GM12878 (cell line): Measurements from ENCODE around the gene FADD.

Experiments used
- CBFB ChIP-seq: IDR thresholded peaks from 2 replicates; pipeline ENCODE4 v1.6.1; 2016; ENCODE audit warnings: antibody characterized with exemption, low read depth
- CBX3 ChIP-seq: fragments of 200-600 bp; sonication (generic); IDR thresholded peaks from 2 replicates; pipeline ENCODE4 v1.6.1; 2016; ENCODE audit warnings: low read depth, borderline replicate concordance
- EZH2 ChIP-seq: IDR thresholded peaks from 2 replicates; pipeline ENCODE4 v1.6.1; 2012; ENCODE audit warnings: low read depth, mild to moderate bottlenecking, control low read depth, inconsistent platforms, low read length, borderline replicate concordance; ENCODE audit not compliant: control insufficient read depth
- NFIC ChIP-seq: IDR thresholded peaks from 2 replicates; pipeline ENCODE4 v1.6.1; 2012; ENCODE audit warnings: low read depth, mild to moderate bottlenecking, inconsistent platforms, low read length, moderate library complexity
- RB1 ChIP-seq: fragments of 450-650 bp; formaldehyde crosslinking; IDR thresholded peaks from 2 replicates; pipeline ENCODE4 v1.6.1; 2017; ENCODE audit warnings: mild to moderate bottlenecking, borderline replicate concordance
- REST ChIP-seq: IDR thresholded peaks from 2 replicates; pipeline ENCODE4 v1.6.1; 2012; ENCODE audit warnings: mild to moderate bottlenecking, low read depth, low read length
- YY1 ChIP-seq: IDR thresholded peaks from 2 replicates; pipeline ENCODE4 v1.6.1; 2011; ENCODE audit warnings: low read depth, mild to moderate bottlenecking, low read length
- TF ChIP-seq, protein P1 (sequence below), 3 experiments: IDR thresholded peaks in 2 of 3; conservative IDR thresholded peaks in 1 of 3; 2 replicates each; pipeline ENCODE4 v1.5.1; 2011; ENCODE audit warnings: low read depth in 3 of 3, low read length in 3 of 3, mild to moderate bottlenecking in 3 of 3, control low read depth in 2 of 3, moderate library complexity in 2 of 3, inconsistent platforms in 1 of 3, mixed read lengths in 1 of 3; ENCODE audit not compliant: control insufficient read depth in 2 of 3, insufficient read depth in 1 of 3; ENCODE audit errors: extremely low read depth in 1 of 3

DNA sequence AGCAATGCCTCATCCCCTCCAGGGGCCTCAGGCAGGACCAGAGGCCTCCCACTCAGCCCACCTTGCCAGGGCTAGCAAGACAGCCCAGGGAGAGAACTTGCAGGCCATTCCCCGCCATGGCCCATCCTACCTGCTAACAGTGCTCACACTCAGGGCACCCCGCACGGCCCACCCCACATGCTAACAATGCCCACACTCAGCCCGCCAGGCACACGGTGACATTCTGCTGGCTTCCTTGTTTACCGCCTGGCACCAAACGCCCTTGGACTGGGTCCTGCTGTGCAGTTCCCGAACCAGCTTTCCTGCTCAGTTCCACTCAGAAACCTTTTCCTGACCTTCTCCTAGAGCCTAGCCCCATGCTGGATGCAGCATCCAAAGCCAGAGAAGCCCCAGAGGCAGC lies 33.5 kb upstream of the FADD start:
- TF ChIP-seq CBFB: no peak
- TF ChIP-seq EZH2: no peak
- no peak for TF ChIP-seq RB1
- no peak for TF ChIP-seq CBX3
- TF ChIP-seq NFIC: no peak
- no peak for TF ChIP-seq YY1
- TF ChIP-seq, protein P1, sequence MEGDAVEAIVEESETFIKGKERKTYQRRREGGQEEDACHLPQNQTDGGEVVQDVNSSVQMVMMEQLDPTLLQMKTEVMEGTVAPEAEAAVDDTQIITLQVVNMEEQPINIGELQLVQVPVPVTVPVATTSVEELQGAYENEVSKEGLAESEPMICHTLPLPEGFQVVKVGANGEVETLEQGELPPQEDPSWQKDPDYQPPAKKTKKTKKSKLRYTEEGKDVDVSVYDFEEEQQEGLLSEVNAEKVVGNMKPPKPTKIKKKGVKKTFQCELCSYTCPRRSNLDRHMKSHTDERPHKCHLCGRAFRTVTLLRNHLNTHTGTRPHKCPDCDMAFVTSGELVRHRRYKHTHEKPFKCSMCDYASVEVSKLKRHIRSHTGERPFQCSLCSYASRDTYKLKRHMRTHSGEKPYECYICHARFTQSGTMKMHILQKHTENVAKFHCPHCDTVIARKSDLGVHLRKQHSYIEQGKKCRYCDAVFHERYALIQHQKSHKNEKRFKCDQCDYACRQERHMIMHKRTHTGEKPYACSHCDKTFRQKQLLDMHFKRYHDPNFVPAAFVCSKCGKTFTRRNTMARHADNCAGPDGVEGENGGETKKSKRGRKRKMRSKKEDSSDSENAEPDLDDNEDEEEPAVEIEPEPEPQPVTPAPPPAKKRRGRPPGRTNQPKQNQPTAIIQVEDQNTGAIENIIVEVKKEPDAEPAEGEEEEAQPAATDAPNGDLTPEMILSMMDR (IDR thresholded peaks at IDR 0.05 in 2 of 3, conservative IDR thresholded peaks at IDR 0.05 in 1 of 3; ENCODE audit: control insufficient read depth in 2 of 3, extremely low read depth in 1 of 3, insufficient read depth in 1 of 3, low read depth in 3 of 3, low read length in 3 of 3): no peak
- no peak for TF ChIP-seq REST
